Activated CD4-positive, alpha-beta T cell treated with anti-CD3 and anti-CD28 coated beads for 36 hours (primary cell): ENCODE measurements around the gene BCL2L12. TPM values are rescaled to one million over a fixed set of nuclear protein-coding genes. Genes with fewer than 3 reads are reported as not detected.

Source experiments
- ATAC-seq: fragments of 200-7000 bp; cut with Tn5 transposase; one replicate; pipeline ENCODE4 v1.10.0; 2021; ENCODE audit warnings: mild to moderate bottlenecking, moderate library complexity
- CTCF ChIA-PET: fragments of 350-600 bp; sonication (Branson Sonifier 250); formaldehyde crosslinking; loops from one replicate; lab custom pipeline; 2021; ENCODE audit warnings: antibody characterized with exemption; lab: Charles Lee
- POLR2A ChIA-PET: fragments of 350-600 bp; sonication (Branson Sonifier 250); formaldehyde crosslinking; loops from one replicate; lab custom pipeline; 2021; ENCODE audit warnings: antibody characterized with exemption, inconsistent platforms; lab: Charles Lee
- DNase-seq: peaks from one replicate; pipeline ENCODE4 v3.0.0-alpha.2; 2020
- H3K27ac Mint-ChIP-seq: one replicate; pipeline ENCODE4 v1.8.0; 2021; ENCODE audit warnings: mixed read lengths
- H3K27me3 Mint-ChIP-seq: one replicate; pipeline ENCODE4 v1.8.0; 2021; ENCODE audit warnings: mixed read lengths
- H3K36me3 Mint-ChIP-seq: one replicate; pipeline ENCODE4 v1.8.0; 2021; ENCODE audit warnings: low read depth, mixed read lengths
- H3K4me1 Mint-ChIP-seq: one replicate; pipeline ENCODE4 v1.8.0; 2021; ENCODE audit warnings: mixed read lengths
- H3K4me3 Mint-ChIP-seq: one replicate; pipeline ENCODE4 v1.8.0; 2021; ENCODE audit warnings: mild to moderate bottlenecking, moderate library complexity, mixed read lengths
- H3K9me3 Mint-ChIP-seq: one replicate; pipeline ENCODE4 v1.8.0; 2021; ENCODE audit warnings: low read depth, mixed read lengths
- intact Hi-C, 2 experiments: fragments of 100-400 bp; cut with DNase I in 1 of 2; cut with micrococcal nuclease in 1 of 2; formaldehyde crosslinking; loops; one replicate each; pipeline versions ENCODE4 v1.14.2 to v1.15.1; 2022 to 2024; cut with DNase I, micrococcal nuclease
- total RNA-seq, 2 experiments: library from RNA; stranded (reverse); gene quantifications; one replicate each; pipeline ENCODE4 v1.2.3, GENCODE V29; 2021

Gene BCL2L12
- total RNA-seq, 2 experiments from 2014 or later: 79.6 to 93.8 TPM

- intact Hi-C loops: loop anchor here (1.0 to 10.0 kb wide), 8 partner anchors 39 to 1422 kb away; partner anchors contain the start of genes CARD8 (in 1 of the 2), FLT3LG (in 1 of the 2), GYS1 (in 1 of the 2) and PNKP (in 1 of the 2)
- Mint-ChIP-seq H3K27ac (peak overlapping the region; percentile 93), H3K36me3 (peaks cover 34% of the 10 kb centered on the region), H3K4me1 (peaks cover 40% of the 10 kb centered on the region), H3K4me3 (peak overlapping the region; percentile 94), H3K9me3 (no peaks in the 10 kb centered on the region), H3K27me3 (no peaks in the 10 kb centered on the region)
- no peak for ATAC-seq
- POLR2A ChIA-PET: interaction anchor here (0.5 to 3.8 kb wide), 4 partner anchors 38 to 206 kb away, joined by 3 to 39 read pairs (median 4); partner anchors contain the start of genes FLT3LG, RRAS and SCAF1
- no peak for DNase-seq
- CTCF ChIA-PET: interaction anchor here (0.6 to 4.8 kb wide), 17 partner anchors 10 to 946 kb away, joined by 3 to 33 read pairs (median 4); partner anchors contain the start of genes ADM5, IRF3, RRAS and SCAF1
Observed at GRCh38 chr19:49678985-49679770, 13.4 kb downstream of the BCL2L12 start.

- H3K9me3 Mint-ChIP-seq: no peaks in the 10 kb centered on the region
- DNase-seq: no peak
- H3K27ac Mint-ChIP-seq: peak overlapping the region; percentile 75
Observed at GRCh38 chr19:49679771-49680413, 14.2 kb downstream of the BCL2L12 start.

GRCh38 chr19:49680421-49681351 lies 15.0 kb downstream of the BCL2L12 start:
- H3K4me1 Mint-ChIP-seq: peaks cover 40% of the 10 kb centered on the region
- CTCF ChIA-PET: interaction anchor here (0.5 to 4.8 kb wide), 15 partner anchors 9 to 1792 kb away, joined by 3 to 33 read pairs (median 4); partner anchors contain the start of genes ADM5, PTOV1, RRAS and SCAF1
- H3K4me3 Mint-ChIP-seq: peak overlapping the region; percentile 46
- H3K36me3 Mint-ChIP-seq: peaks cover 45% of the 10 kb centered on the region
- ATAC-seq (peak; percentile 5), DNase-seq (peak; percentile 98)
- POLR2A ChIA-PET: no interaction called here
- peak overlapping the region; percentile 75 for H3K27ac Mint-ChIP-seq
- no peaks in the 10 kb centered on the region for H3K27me3 Mint-ChIP-seq
- no peaks in the 10 kb centered on the region for H3K9me3 Mint-ChIP-seq
- intact Hi-C loops: loop anchor here in 1 of 2 experiments (1.0 kb wide), 2 partner anchors 100 to 177 kb away; partner anchors contain the start of gene NOSIP

More at GRCh38 chr19:49679771-49680413, 14.2 kb downstream of the BCL2L12 start:
- Mint-ChIP-seq H3K4me1 (peaks cover 40% of the 10 kb centered on the region), H3K27me3 (no peaks in the 10 kb centered on the region), H3K36me3 (peaks cover 37% of the 10 kb centered on the region), H3K4me3 (peak overlapping the region; percentile 46)
- ChIA-PET POLR2A (no interaction called here), CTCF (interaction anchor here (0.7 to 4.8 kb wide), 4 partner anchors 9 to 114 kb away, joined by 3 to 33 read pairs (median 3); partner anchors contain the start of genes ADM5, RRAS and SCAF1)
- no peak for ATAC-seq
- intact Hi-C loops: loop anchor here (1.0 to 10.0 kb wide), 7 partner anchors 100 to 1423 kb away; partner anchors contain the start of genes CARD8 (in 1 of the 2), GYS1 (in 1 of the 2), NOSIP (in 1 of the 2) and PNKP (in 1 of the 2)

DNA sequence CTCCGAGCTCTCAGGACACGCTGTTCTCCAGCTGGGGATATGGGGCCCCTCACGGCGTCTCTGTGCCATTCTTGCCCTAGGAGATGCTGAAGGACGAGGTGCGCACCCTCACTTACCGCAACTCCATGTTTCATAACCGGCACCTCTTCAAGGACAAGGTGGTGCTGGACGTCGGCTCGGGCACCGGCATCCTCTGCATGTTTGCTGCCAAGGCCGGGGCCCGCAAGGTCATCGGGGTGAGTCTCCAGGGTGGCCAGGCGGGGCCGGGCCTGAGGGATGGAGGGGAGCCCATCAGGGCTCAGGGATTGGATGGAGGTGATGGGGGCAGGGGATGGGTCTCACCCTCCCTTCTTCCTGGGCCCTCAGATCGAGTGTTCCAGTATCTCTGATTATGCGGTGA lies 16.1 kb downstream of the BCL2L12 start:
- ChIA-PET CTCF (interaction anchor here (0.7 to 4.8 kb wide), 4 partner anchors 34 to 135 kb away, joined by 3 to 33 read pairs (median 4); partner anchors contain the start of genes RRAS and SCAF1), POLR2A (no interaction called here)
- Mint-ChIP-seq H3K4me3 (no peak overlapping the region), H3K27ac (no peak overlapping the region), H3K9me3 (no peaks in the 10 kb centered on the region), H3K27me3 (no peaks in the 10 kb centered on the region), H3K36me3 (peaks cover 47% of the 10 kb centered on the region), H3K4me1 (peaks cover 34% of the 10 kb centered on the region)
- no peak for DNase-seq
- intact Hi-C loops: no loop called here
- no peak for ATAC-seq

DNA sequence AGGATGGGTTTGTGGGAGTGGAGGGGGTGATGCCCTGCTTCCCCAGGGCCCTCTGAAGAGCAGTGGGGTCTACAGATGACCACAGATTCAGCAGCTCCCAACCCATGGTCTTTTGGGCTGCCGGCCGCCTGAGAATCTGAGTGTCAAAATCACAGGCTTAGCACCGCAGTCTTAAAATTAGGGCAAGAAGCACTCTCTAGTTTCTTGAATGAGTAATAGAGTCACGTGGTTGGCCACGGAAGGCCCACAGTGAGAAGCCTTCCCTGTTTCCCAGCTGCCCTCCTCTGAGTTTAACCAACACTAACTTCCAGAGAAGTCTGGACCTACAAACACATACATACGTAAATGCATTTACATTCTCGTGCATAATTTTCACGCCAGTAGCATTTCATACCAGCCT lies 16.5 kb downstream of the BCL2L12 start:
- Mint-ChIP-seq H3K27me3 (no peaks in the 10 kb centered on the region), H3K4me3 (no peak overlapping the region), H3K27ac (no peak overlapping the region), H3K4me1 (peaks cover 34% of the 10 kb centered on the region), H3K36me3 (peaks cover 49% of the 10 kb centered on the region), H3K9me3 (no peaks in the 10 kb centered on the region)
- POLR2A ChIA-PET: interaction anchor here (0.6 kb wide), 1 partner anchor 173 kb away, joined by 5 read pairs; no protein-coding TSS in a partner anchor
- intact Hi-C loops: no loop called here
- ATAC-seq: no peak
- CTCF ChIA-PET: interaction anchor here (0.7 kb wide), 1 partner anchor 35 kb away, joined by 3 read pairs; no protein-coding TSS in a partner anchor
- DNase-seq: no peak

DNA sequence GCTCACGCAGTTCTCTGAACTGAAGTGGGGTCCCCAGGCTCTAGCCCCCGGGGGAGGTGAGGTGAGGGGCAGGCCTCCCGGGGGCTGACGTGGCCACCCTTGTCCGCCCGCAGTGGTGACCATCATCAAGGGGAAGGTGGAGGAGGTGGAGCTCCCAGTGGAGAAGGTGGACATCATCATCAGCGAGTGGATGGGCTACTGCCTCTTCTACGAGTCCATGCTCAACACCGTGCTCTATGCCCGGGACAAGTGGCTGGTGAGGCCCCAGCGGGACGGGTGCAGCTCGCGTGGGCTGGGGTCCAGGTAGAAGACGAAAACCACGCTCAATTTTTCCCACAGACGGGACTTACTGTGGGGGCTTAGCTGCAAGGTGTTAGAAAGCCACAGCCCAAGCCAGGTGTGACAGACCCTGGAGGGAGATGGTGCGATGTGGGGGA lies 18.1 kb downstream of the BCL2L12 start:
- intact Hi-C loops: no loop called here
- ATAC-seq (no peak), DNase-seq (no peak)
- ChIA-PET POLR2A (no interaction called here), CTCF (no interaction called here)
- H3K36me3 Mint-ChIP-seq: peaks cover 52% of the 10 kb centered on the region
- H3K27ac Mint-ChIP-seq: no peak overlapping the region
- H3K4me1 Mint-ChIP-seq: peaks cover 32% of the 10 kb centered on the region
- no peaks in the 10 kb centered on the region for H3K9me3 Mint-ChIP-seq
- no peaks in the 10 kb centered on the region for H3K27me3 Mint-ChIP-seq
- H3K4me3 Mint-ChIP-seq: no peak overlapping the region

- no peak overlapping the region for H3K4me3 Mint-ChIP-seq
- ChIA-PET POLR2A (no interaction called here), CTCF (interaction anchor here (1.0 to 1.2 kb wide), 2 partner anchors 18 to 147 kb away, joined by 4 to 6 read pairs; no protein-coding TSS in a partner anchor)
- ATAC-seq: no peak
- peaks cover 55% of the 10 kb centered on the region for H3K36me3 Mint-ChIP-seq
- no peak overlapping the region for H3K27ac Mint-ChIP-seq
- H3K27me3 Mint-ChIP-seq: no peaks in the 10 kb centered on the region
- DNase-seq: no peak
- peaks cover 31% of the 10 kb centered on the region for H3K4me1 Mint-ChIP-seq
- intact Hi-C loops: no loop called here
- no peaks in the 10 kb centered on the region for H3K9me3 Mint-ChIP-seq
Observed at GRCh38 chr19:49684251-49684982, 18.7 kb downstream of the BCL2L12 start.

DNA sequence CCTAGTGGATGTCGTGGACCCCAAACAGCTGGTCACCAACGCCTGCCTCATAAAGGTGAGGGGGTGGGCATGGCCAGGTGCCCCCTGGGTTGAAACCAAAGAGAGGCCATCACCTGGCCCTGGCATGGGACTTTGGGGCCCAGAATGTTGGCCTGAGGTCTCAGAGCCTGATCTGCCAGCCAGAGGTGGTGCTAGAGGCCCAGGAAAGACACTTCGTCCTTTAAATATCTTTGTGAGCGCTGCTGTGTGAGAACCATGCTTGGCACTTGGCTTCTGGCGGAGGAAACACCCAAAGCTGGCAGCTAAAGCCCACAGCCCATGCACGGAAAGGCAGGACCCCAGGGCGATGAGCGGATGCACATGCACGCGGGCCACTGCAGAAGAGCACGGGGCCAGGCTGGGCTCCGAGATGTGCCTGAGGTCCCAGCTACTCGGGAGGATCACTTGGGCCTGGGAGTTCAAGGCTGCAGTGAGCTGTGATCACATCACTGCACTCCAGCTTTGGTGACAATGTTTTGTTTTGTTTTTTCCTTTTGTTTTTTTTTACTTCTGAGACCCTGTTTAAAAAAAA lies 19.3 kb downstream of the BCL2L12 start:
- POLR2A ChIA-PET: interaction anchor here (0.5 kb wide), 1 partner anchor 101 kb away, joined by 3 read pairs; no protein-coding TSS in a partner anchor
- H3K36me3 Mint-ChIP-seq: peaks cover 53% of the 10 kb centered on the region
- peaks cover 28% of the 10 kb centered on the region for H3K4me1 Mint-ChIP-seq
- no peaks in the 10 kb centered on the region for H3K27me3 Mint-ChIP-seq
- DNase-seq (no peak), ATAC-seq (no peak)
- no peak overlapping the region for H3K4me3 Mint-ChIP-seq
- intact Hi-C loops: no loop called here
- no peak overlapping the region for H3K27ac Mint-ChIP-seq
- H3K9me3 Mint-ChIP-seq: no peaks in the 10 kb centered on the region
- CTCF ChIA-PET: interaction anchor here (1.0 to 1.2 kb wide), 2 partner anchors 17 to 148 kb away, joined by 4 to 6 read pairs; no protein-coding TSS in a partner anchor

DNA sequence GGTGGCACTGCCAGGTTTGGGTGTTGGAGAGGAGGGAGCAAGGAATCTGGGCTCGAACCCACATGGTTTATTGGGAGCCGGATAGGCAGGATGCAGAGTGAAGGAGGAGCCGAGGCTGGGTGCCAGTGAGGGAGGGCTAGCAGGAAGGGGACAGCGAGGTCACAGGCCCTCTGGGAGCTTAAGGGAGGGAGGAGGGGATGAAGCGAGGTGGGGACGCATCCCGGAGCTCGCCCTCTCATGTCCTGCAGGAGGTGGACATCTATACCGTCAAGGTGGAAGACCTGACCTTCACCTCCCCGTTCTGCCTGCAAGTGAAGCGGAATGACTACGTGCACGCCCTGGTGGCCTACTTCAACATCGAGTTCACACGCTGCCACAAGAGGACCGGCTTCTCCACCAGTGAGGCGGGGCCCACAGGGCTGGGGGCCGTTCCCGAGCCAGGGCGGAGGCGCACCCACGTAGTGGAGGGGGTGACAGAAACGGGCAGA lies 20.2 kb downstream of the BCL2L12 start:
- H3K9me3 Mint-ChIP-seq: no peaks in the 10 kb centered on the region
- no peak for DNase-seq
- peaks cover 27% of the 10 kb centered on the region for H3K4me1 Mint-ChIP-seq
- ChIA-PET CTCF (interaction anchor here (1.2 kb wide), 1 partner anchor 149 kb away, joined by 6 read pairs; no protein-coding TSS in a partner anchor), POLR2A (interaction anchor here (0.5 kb wide), 1 partner anchor 100 kb away, joined by 3 read pairs; no protein-coding TSS in a partner anchor)
- ATAC-seq: no peak
- H3K27ac Mint-ChIP-seq: no peak overlapping the region
- H3K4me3 Mint-ChIP-seq: no peak overlapping the region
- peaks cover 7% of the 10 kb centered on the region for H3K27me3 Mint-ChIP-seq
- H3K36me3 Mint-ChIP-seq: peaks cover 54% of the 10 kb centered on the region
- intact Hi-C loops: no loop called here
